Measurements from ENCODE around the gene SMIM35.

SMIM35 gene

DNA sequence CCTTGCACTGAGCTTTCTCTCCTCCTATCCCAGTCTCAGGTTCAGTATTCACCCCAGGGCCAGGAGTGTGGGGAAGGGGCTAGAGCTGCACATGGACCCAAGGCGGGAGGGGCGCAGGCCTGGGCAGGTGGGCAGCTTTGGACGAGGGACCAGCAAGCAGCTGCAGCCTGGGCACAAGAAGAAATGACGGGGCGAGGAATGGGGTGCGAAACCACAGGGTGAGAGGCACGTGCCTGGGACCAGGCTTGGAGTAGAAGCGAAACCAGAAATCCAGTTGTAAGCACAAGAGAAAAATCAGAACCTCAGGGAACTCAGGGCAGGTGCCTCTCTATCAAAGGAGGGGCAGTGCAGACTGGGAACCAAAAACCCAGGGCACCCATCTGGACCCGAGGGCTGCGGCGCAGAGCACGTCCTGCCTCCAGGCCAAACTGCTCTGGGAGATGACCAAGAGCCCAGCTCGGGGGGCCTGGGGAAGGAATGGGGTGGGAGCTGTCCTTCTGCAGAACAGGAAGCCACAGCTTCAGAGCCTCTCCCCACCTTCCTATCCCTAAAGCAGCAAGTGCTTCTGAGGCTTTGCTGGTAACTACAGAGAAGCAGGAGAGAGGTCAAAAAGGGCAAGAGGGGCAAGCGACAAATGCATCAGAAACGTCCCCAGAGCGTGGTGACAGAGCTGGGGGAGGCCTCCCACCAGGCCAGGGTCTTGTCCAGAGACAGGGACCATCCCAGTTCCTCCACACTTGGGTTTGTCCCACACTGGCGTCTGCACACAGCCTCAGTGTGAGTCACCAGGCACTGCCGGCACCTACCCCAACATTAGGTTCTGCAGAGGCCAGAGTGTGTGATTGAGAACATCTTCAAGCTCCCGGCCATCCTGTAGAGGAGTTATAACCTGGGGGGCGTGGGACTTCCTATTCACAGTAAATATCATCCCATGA lies 28.2 kb downstream of the SMIM35 start:
- peaks cover 27% of the 10 kb centered on the region for H3K27me3 Mint-ChIP-seq
- no peaks in the 10 kb centered on the region for H3K9me3 Mint-ChIP-seq
- no peak overlapping the region for H3K4me3 Mint-ChIP-seq
- ATAC-seq: no peak
- no peaks in the 10 kb centered on the region for H3K36me3 Mint-ChIP-seq
- no peak overlapping the region for H3K27ac Mint-ChIP-seq
- peaks cover under 1% of the 10 kb centered on the region for H3K4me1 Mint-ChIP-seq

GRCh38 chr11:118057251-118058145 lies 29.3 kb downstream of the SMIM35 start:
- peaks cover 27% of the 10 kb centered on the region for H3K27me3 Mint-ChIP-seq
- no peaks in the 10 kb centered on the region for H3K36me3 Mint-ChIP-seq
- H3K27ac Mint-ChIP-seq: peak overlapping the region; percentile 20

GRCh38 chr11:118056806-118057205 lies 30.0 kb downstream of the SMIM35 start:
- Mint-ChIP-seq H3K27ac (peak overlapping the region; percentile 20), H3K4me1 (peaks cover 18% of the 10 kb centered on the region), H3K9me3 (no peaks in the 10 kb centered on the region), H3K27me3 (peaks cover 27% of the 10 kb centered on the region), H3K36me3 (no peaks in the 10 kb centered on the region), H3K4me3 (no peak overlapping the region)
- ATAC-seq: no peak

More at GRCh38 chr11:118057251-118058145, 29.3 kb downstream of the SMIM35 start:
- no peak for ATAC-seq
- H3K9me3 Mint-ChIP-seq: no peaks in the 10 kb centered on the region
- H3K4me3 Mint-ChIP-seq: no peak overlapping the region
- peaks cover 11% of the 10 kb centered on the region for H3K4me1 Mint-ChIP-seq

DNA sequence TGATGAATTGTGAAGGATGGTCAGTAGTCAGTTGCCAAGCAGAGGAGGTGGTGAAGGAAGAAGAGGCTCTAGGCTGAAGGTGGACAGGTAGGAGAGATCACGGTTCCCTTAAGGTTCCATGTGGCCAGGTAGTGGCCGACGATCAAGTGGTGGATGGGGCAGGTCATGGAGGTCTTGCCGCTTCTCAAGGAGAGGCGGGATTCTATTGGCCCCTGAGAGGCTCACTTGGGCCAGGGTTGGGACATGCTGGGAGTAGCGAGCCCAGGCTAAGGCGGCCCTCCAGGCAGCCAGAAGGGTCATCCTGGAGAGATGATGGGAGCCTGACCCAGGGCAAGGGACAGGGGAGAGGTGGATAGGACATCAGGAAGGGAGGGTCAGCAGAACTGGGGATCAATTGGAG lies 30.8 kb downstream of the SMIM35 start:
- Mint-ChIP-seq H3K27me3 (peaks cover 27% of the 10 kb centered on the region), H3K27ac (peak overlapping the region; percentile 20), H3K4me1 (peaks cover 27% of the 10 kb centered on the region), H3K36me3 (no peaks in the 10 kb centered on the region), H3K4me3 (no peak overlapping the region), H3K9me3 (no peaks in the 10 kb centered on the region)
- no peak for ATAC-seq

- Mint-ChIP-seq H3K27ac (peak overlapping the region; percentile 20), H3K9me3 (no peaks in the 10 kb centered on the region), H3K4me3 (no peak overlapping the region), H3K36me3 (no peaks in the 10 kb centered on the region), H3K4me1 (peaks cover 33% of the 10 kb centered on the region), H3K27me3 (peaks cover 27% of the 10 kb centered on the region)
- ATAC-seq: no peak
Measured at GRCh38 chr11:118054712-118055640, 31.8 kb downstream of the SMIM35 start.

DNA sequence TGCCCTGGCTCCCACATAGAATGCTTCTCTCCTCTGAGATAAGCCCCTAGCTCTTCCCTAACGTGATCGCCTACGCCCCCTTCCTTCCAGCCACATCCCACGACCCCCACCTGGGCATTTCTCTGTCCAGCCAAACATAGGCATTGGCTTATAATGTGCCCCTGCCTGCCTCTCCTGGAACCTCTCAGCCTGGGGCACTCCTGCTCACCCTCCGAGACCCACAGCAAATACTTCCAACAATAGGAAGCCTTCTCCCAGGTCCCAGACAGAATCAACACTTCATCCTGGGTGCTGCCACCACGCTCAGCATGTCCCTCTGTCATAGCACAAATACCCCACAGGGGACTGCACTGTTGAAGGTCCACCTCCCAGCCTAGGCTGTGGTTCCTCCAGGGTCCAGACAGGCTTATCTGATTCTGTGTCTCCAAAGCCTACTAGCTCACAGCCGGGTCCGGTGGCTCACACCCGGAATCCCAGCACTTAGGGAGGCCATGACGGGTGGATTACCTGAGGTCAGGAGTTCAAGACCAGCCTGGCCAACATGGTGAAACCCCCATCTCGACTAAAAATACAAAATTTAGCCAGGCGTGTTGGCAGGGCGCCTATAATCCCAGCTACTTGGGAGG lies 34.1 kb downstream of the SMIM35 start:
- Mint-ChIP-seq H3K4me3 (no peak overlapping the region), H3K9me3 (no peaks in the 10 kb centered on the region), H3K27me3 (peaks cover 23% of the 10 kb centered on the region), H3K36me3 (no peaks in the 10 kb centered on the region), H3K27ac (peak overlapping the region; percentile 82), H3K4me1 (peaks cover 43% of the 10 kb centered on the region)
- ATAC-seq: no peak

DNA sequence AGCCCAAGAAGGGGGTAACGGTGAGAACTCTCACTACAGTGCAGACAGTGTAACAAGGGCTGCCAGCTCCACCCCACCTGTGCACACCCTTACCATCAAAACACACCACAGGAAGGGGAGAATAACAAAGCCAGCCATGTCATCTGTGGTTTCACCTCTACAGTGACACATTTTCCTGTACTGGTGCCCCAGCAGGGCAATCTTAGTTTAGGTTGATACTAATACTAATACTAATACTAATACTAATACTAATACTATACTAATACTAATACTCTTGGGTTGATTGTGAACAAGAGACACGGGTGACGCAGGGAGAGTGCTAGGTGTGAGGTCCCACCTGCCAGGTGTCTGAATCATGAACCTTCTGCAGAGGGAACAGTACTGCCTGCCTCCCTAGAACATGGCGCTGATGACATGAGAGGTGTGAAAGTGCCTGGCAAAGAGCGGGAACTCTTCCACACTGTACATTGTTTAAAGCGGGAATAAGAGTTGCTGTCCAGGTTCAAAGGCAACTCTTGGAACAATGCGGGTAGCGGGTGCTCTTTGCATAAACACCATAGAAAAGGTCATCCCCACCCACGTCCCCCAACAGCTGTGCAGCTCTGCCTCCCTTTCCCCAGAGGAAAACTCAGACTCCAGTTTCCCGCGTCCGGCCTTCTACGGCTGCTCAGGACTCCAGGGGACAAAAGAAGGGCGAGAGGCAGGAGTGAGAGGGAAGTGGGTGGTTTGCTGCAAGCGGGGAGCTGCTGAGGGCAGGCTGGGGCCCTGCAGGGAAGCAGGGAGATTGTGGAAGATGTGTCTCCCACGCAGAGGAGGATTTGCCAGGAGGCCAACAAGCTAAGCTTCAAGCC lies 34.9 kb downstream of the SMIM35 start:
- Mint-ChIP-seq H3K9me3 (no peaks in the 10 kb centered on the region), H3K4me3 (no peak overlapping the region), H3K27ac (peak overlapping the region; percentile 82), H3K4me1 (peaks cover 52% of the 10 kb centered on the region), H3K27me3 (peaks cover 15% of the 10 kb centered on the region), H3K36me3 (no peaks in the 10 kb centered on the region)
- ATAC-seq: peak; percentile 88

GRCh38 chr11:118051136-118051610 lies 35.6 kb downstream of the SMIM35 start:
- Mint-ChIP-seq H3K4me1 (peaks cover 58% of the 10 kb centered on the region), H3K27me3 (peaks cover 8% of the 10 kb centered on the region), H3K27ac (peak overlapping the region; percentile 82), H3K9me3 (no peaks in the 10 kb centered on the region), H3K4me3 (no peak overlapping the region), H3K36me3 (no peaks in the 10 kb centered on the region)
- no peak for ATAC-seq

DNA sequence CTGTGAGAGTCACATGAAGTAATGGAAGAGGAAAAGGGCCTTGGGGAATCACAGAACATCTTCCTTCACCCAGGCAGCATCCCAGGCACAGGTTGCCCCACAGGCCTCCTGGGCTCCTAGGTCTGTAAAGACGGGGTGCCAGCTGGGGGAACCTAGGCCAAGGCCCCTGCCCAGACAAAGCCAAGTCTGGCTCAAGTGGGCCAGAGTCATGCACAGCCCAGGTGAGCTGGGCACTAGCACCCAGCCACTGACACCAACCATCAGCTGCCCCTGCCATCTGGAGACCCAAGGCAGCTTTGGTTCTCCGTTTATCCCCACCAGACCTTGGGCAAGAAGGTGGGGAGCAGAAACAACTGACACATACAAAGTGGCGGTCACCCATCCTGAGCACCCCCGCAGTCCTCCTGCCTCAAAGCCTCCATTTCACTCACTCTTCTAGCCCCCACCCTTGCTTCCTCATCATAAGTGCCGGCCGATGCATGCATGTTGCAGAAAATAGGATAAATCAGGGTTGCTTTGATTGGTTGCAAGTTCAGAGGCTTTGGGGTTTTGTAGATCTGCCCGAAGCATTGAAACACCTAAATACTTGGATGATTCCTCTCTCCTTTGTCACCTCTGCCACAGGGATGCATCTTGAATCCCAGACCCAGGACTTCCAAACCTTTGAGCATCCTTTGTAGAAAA lies 36.4 kb downstream of the SMIM35 start:
- H3K27me3 Mint-ChIP-seq: no peaks in the 10 kb centered on the region
- ATAC-seq: no peak
- no peaks in the 10 kb centered on the region for H3K36me3 Mint-ChIP-seq
- H3K4me3 Mint-ChIP-seq: no peak overlapping the region
- H3K9me3 Mint-ChIP-seq: no peaks in the 10 kb centered on the region
- peak overlapping the region; percentile 82 for H3K27ac Mint-ChIP-seq
- peaks cover 65% of the 10 kb centered on the region for H3K4me1 Mint-ChIP-seq

- Mint-ChIP-seq H3K9me3 (no peaks in the 10 kb centered on the region), H3K4me1 (peaks cover 66% of the 10 kb centered on the region), H3K36me3 (no peaks in the 10 kb centered on the region), H3K4me3 (no peak overlapping the region), H3K27me3 (no peaks in the 10 kb centered on the region), H3K27ac (peak overlapping the region; percentile 82)
- no peak for ATAC-seq
Measured at GRCh38 chr11:118049771-118050170, 37.0 kb downstream of the SMIM35 start.

DNA sequence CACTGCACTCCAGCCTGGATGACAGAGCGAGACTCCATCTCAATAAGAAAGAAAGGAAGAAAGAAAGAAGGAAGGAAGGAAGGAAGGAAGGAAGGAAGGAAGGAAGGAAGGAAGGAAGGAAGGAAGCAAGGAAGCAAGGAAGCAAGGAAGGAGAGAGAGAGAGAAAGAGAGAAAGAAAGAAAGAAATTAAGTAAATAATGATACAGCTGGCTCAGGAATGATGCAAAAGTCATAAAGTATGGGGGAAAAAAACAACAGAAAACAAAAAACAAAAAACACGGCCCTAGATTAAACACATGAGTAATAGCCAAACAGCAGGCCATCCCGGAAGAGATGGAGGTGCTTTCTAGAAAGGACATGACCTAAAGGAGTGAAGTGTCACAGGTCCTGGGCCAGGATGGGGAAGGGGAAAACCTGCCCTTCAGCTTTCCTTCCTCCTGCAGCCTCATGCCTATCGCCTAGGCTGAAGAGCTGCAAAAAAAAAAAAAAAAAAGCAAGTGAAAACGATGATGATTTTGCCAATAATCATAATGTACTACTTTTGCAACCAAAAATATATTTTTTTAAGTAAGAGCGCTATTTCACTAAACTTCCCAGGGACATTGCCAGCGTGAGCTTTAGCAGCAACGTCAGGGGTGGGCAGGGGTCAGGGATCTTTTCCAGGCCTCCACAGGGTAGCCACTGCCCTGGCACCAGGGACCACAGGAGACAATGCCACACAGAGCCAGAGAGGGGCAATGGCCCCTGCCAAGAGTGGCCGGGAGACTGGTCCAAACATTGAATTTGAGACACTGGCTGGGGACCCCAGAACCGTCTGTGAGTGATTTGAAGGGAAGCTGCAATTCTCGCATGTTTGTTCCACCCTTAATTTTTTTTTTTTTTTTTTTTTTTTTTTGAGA lies 38.0 kb downstream of the SMIM35 start:
- Mint-ChIP-seq H3K4me3 (no peak overlapping the region), H3K36me3 (no peaks in the 10 kb centered on the region), H3K4me1 (peaks cover 66% of the 10 kb centered on the region), H3K27ac (peak overlapping the region; percentile 79), H3K27me3 (no peaks in the 10 kb centered on the region), H3K9me3 (no peaks in the 10 kb centered on the region)
- no peak for ATAC-seq

- H3K4me3 Mint-ChIP-seq: no peak overlapping the region
- H3K27ac Mint-ChIP-seq: peak overlapping the region; percentile 79
- no peaks in the 10 kb centered on the region for H3K36me3 Mint-ChIP-seq
- no peak for ATAC-seq
- H3K27me3 Mint-ChIP-seq: no peaks in the 10 kb centered on the region
- peaks cover 61% of the 10 kb centered on the region for H3K4me1 Mint-ChIP-seq
- H3K9me3 Mint-ChIP-seq: no peaks in the 10 kb centered on the region
Measured at GRCh38 chr11:118047749-118048148, 39.0 kb downstream of the SMIM35 start.
